HG03469 (cell line): Measurements from ENCODE around the gene NUDT1.

Experiments
- ATAC-seq: cut with Tn5 transposase; IDR thresholded peaks from one replicate; pipeline ENCODE4 v1.9.1; 2021; ENCODE audit warnings: mild to moderate bottlenecking, moderate library complexity, moderate number of reproducible peaks; ENCODE audit not compliant: unreplicated experiment

NUDT1 gene

GRCh38 chr7:2204446-2204845 lies 37.6 kb upstream of the NUDT1 start:
- no peak for ATAC-seq

DNA sequence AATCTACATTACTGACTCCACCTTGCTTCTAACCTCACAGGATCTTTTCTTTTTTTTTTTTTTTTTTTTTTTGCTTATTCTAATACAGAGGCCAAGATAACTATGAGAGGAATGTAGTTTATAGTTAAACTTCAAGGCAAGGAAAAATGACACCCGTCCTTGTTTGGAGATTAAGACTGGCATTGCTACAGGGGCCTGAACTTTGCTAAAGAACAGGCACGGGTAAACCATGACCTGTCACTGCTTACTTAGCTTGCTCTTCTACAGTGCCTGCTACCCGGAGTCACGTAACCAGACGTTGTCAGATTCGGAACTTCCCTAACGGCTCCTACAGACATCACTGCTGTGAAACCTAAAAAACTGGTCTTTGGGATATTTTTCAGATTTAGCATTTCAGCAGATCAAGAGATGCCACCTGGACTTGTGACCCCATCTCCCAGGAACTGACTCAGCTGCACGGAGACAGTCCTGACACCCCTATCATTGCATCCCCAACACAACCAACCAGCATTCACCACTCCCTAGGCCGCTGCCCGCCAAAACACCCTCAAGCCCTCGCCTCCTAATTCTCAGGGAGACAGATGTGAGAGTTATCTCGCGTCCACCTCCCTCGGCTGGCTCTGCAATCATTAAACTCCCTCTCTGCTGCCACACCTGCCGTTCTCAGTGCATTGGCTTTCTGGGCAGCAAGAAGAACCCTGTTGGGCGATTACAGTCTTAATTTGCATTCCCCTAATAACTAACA lies 36.8 kb upstream of the NUDT1 start:
- no peak for ATAC-seq

GRCh38 chr7:2208712-2209111 lies 33.3 kb upstream of the NUDT1 start:
- no peak for ATAC-seq

- ATAC-seq, result no peak
Observed at GRCh38 chr7:2209146-2209960, 32.7 kb upstream of the NUDT1 start.

- ATAC-seq, result no peak
Observed at GRCh38 chr7:2209961-2210323, 32.1 kb upstream of the NUDT1 start.

DNA sequence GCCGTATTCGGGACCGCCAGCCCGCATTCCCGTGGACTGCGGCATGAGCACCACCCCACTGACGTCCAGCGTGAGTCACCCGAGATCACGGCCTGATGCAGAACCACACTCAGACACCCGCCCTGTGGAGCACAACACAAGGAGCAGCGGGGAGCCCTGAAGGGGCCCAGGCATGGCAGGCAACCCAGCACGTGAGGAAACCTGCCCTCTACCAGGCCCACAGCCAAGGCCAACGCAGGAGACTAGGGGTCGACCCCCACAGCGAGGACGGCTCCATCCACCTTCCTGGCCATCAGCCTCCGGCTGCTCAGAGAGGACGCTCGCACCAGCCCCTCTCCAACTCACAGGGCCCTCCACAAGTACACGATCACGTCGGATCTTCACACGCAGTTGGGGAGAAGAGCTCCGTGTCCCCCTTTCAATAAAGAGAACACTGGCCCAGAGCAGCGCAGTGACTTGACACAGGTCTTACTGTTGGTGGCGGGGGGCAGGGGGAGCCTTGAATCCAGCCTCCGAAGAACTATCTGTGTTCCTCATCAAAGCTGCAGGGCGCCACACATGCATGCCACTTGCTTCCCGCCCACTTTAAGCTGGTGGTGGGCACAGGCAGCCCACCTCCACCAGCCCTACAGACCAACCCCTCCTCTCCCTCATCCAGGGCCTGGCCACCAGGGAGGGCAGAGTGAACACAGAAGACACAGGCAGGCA lies 31.3 kb upstream of the NUDT1 start:
- ATAC-seq, result no peak

GRCh38 chr7:2211259-2211880 lies 30.7 kb upstream of the NUDT1 start:
- ATAC-seq, result no peak

DNA sequence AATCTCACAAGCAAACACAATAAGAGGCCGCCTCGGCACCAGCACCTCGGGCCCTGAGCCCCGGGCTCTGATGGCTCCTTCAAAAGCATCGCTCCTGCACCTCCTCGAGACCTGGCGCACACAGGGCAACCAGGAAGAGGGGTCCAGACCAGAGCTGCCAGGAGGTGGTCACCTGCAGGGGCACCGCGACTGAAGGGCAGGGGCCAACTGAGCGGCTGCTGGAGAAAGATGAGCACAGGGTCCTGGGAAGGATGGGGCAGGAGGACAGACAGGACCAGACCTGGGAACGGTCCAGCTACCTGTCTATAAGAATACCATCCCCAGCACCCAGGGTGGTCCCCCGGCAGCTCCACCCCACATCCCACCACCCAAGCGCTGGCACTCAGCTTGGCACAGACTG lies 30.1 kb upstream of the NUDT1 start:
- no peak for ATAC-seq

DNA sequence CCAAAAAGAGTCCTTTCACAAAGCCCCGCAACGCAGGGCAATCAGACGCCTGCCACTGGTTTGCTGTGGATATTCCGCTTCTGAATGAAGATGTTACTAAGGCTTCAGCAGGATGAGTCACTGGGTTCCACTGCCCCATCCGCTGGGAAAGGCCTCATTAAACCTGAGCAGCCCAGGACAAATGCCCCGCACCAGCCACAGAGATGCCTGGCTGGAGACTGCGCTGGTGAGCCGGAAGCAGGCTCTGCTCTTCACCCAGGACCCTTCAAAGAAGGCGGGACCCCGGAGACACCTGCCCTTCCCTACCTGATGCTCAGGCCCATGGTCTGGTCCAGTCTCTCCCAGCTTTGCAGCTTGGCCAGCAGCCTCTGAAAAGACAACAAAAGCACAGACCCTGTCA lies 29.1 kb upstream of the NUDT1 start:
- no peak for ATAC-seq

GRCh38 chr7:2213551-2214215 lies 28.3 kb upstream of the NUDT1 start:
- ATAC-seq, result no peak

DNA sequence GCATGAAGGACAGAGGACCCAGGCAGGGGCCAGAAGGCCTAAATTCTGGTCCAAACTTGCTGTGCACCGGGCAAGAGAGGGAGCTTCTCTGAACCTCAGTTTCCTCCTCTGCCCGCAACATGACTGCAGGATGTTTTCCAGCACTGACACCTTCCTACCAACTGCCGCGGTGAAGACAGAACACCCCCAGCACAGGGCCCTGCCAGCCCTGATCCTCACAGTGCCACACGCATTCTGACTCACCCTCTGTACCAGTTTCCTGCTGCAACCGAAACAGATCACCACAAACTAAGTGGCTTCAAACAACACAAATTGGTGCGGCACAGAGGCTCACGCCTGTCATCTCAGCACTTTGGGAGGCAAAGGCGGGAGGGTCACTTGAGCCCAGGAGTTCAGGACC lies 27.4 kb upstream of the NUDT1 start:
- ATAC-seq, result no peak

DNA sequence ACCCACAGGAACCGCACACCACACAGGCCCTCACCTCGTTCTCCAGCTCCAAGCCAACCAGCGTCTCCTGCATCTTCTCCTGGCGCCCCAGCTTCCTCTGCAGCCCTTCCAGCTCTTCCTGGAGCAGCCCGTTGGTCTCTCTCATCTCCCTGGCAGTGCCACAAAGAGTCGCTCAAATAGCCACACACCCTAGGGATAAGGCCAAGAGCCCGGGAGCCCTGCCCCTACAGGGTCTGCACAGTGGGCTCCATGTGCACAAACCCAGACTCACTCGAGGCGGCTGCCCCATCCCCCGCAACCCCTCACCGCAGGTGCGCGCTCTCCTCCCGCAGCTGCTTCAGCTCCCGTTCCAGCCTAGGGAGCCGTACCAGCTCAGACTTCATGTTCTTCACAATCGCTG lies 26.2 kb upstream of the NUDT1 start:
- no peak for ATAC-seq

DNA sequence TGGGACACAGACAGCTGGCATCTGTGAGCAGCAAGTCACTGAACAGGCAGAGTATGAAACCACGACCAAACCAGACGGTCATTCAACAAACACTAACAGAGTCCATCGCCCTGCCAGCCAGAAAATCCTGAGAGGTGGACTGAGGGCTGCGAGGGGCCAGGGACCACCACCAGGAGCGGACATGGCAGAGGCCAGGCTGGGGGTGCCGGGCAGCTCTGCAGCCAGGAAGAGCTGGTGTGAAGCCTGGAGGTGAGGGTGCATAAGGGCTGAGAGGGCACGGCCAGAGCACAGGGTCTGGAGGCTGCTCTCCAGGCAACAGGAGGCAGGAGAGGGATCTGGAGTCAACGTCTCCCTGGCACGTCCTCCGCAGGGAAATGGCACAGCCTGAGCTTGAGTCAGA lies 24.8 kb upstream of the NUDT1 start:
- ATAC-seq, result no peak

DNA sequence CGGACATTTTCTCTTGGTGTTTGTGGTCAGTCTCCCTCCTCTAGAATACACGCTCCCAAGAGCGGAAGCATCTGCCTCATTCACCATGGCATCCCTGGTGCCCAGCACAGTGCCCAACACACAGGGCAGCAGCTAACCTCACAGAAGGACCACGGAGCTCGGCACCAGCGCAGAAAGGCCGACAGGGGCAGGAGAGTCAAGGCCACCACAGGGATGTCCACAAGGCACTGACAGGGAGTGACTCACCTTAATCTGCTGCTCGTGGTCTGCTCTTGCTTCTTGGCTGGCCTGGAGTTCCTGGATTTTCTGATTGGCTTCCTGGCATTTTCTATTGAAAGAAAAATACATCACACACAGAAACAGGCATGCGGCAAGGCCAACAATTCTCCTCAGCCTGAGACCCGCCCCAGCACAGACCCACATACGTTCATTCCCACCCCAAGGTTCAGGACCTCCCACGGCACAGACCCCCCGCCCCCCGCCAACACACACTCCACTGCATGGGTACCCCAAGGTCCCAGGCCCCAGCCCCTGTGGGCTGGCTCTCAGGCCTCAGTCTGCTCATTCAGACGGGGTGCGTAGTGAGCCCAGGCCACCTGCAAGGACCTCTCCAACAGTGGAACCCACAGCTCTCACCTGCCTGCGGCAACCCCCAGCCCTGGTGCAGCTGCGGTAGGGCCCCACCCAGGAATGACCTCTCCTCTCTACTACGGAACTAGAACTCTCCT lies 24.1 kb upstream of the NUDT1 start:
- no peak for ATAC-seq

DNA sequence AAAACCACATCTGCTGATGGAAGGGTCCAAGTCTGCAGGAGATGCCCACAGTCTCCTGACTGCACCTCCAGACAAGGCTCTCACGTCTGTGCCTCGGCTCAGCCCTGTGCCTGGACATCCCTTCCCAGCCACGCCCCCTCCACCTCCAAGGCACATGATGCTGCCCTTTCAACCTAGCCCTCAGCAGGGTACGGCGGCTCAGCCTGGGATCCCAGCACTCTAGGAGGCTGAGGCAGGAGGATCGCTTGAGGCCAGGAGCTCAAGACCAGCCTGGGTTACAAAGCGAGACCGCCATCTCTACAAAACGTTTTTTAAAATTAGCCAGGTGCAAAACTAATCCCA lies 23.6 kb upstream of the NUDT1 start:
- ATAC-seq, result no peak

GRCh38 chr7:2219136-2219535 lies 22.9 kb upstream of the NUDT1 start:
- ATAC-seq, result no peak

DNA sequence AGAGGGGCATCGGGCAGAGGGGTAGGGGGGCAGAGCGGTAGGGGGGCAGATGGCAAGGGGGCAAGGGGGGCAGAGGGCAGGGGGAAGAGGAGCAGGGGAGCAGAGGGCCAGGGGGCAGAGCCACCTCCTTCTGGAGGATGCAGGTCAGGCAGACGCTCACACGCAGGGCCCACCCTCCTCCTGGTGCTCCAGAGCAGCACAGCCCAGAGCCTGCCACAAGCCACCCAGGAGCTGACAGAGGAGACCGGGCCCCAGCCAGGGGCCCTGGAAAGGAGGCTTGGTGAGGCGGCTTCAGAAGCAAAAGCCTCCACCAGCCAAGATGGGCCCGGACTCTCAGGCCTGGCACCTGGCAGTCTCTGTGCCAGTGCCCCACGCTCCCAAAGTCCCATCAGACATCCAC lies 22.4 kb upstream of the NUDT1 start:
- no peak for ATAC-seq

GRCh38 chr7:2220030-2220429 lies 22.0 kb upstream of the NUDT1 start:
- no peak for ATAC-seq

DNA sequence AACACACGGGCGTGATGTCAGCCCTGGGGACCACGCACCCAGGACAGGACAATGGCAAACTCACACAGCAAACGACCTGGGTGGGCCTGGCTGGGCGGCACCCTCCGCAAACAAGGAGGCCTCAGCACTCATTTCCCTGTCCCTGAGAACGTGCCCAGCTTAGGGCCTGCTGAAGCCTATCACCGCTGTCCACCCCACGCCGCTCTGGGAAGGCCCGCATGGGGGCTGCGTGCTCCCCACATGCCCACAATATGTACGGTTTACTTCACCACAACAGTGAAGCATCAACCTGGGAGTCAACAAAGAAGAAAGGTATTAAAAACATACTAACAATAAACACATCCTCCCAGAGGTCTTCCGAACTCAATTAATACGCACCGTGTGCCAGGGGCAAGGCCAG lies 21.5 kb upstream of the NUDT1 start:
- no peak for ATAC-seq

DNA sequence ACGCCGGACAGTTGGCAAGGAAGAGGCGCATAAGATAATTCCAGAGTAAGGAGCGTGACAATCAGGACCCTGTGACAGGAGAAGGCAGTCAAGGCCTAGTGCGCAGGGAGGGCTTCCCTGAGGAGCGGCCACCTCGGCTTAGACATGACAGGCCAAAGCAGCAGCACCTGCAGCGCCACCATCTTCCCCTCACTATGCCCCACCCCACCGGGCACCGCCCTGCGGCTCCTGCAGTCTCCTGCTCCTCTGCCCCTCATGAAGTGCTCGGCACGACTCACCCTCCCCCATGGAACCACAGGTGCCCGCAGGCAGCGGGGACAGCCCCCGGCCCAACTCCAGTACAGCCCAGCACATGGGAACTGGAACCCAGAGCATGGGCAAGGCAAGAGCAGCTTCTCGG lies 21.1 kb upstream of the NUDT1 start:
- no peak for ATAC-seq
